PFSK-1 (cell line): ENCODE results near the gene KCNQ1.

Source experiments
- FOXP2 ChIP-seq: optimal IDR thresholded peaks from 2 replicates; pipeline ENCODE3; 2011; ENCODE audit warnings: borderline replicate concordance, control low read depth, inconsistent platforms; ENCODE audit not compliant: insufficient read depth; ENCODE audit errors: extremely low read length, extremely low read depth
- POLR2AphosphoS5 ChIP-seq: IDR thresholded peaks from 2 replicates; pipeline ENCODE4 v1.6.1; 2012; ENCODE audit warnings: low read depth, mild to moderate bottlenecking, control low read depth, low read length, moderate library complexity
- SIN3A ChIP-seq: IDR thresholded peaks from 2 replicates; pipeline ENCODE4 v1.6.1; 2012; ENCODE audit warnings: mild to moderate bottlenecking, low read length, moderate library complexity, borderline replicate concordance; ENCODE audit not compliant: insufficient read depth
- TAF1 ChIP-seq: IDR thresholded peaks from 2 replicates; pipeline ENCODE4 v1.6.1; 2012; ENCODE audit warnings: low read length, control low read depth, borderline replicate concordance; ENCODE audit not compliant: insufficient read depth

- no peak for TF ChIP-seq POLR2AphosphoS5
- TF ChIP-seq FOXP2: no peak
- TF ChIP-seq SIN3A: no peak
- TF ChIP-seq TAF1: no peak
Measured at GRCh38 chr11:2664791-2665525, 220.2 kb downstream of the KCNQ1 start.
